ENCODE measurements around the gene RUBCN. TPM values are rescaled to one million over a fixed set of nuclear protein-coding genes. Genes with fewer than 3 reads are reported as not detected.
"Not testable (repeated sequence)": the region's sequence is repeated elsewhere in the genome, so short reads cannot be mapped to it uniquely, and the experiment has no call there.

RUBCN gene
- polyA plus RNA-seq, 1 donor (not counting 4 experiments of a cell fraction or from before 2014, with no cell fraction given): 8.9 TPM

DNA sequence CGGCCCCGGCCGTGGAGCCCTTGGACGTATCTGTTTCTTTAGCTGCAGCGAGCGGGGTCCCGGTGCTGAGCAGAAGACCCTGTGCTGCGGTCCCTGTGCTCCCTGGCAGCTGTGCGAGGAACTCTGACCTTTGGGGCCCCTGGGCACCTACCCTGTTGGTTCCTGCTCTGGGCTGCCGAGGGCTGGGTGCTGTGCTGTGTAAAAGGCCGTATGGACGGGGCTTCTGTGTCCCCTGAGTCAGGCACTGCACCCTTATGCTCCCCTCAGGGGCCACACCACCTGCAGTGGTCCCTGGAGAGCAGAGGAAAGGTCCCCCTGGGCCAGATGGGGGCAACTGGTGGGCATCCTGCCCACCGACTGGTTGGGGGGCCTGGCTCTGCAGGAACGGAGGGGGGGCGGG, 71.2 kb downstream of the RUBCN start:
- H3K27me3 ChIP-seq (ENCODE audit: control insufficient read depth, extremely low read depth, insufficient read depth, low read length); H3K4me2 ChIP-seq (ENCODE audit: control insufficient read depth, extremely low read depth, insufficient read depth, low read depth, low read length); H3K9ac ChIP-seq (ENCODE audit: control insufficient read depth, extremely low read depth, insufficient read depth, low read length); H3K9me3 ChIP-seq (ENCODE audit: control insufficient read depth, low read depth, low read length); H3K36me3 ChIP-seq (ENCODE audit: control insufficient read depth in 2 of 2, extremely low read depth in 1 of 2, insufficient read depth in 2 of 2, low read length in 2 of 2); dilution Hi-C loops (cut with MboI; ENCODE audit: extremely low pct_ligation_motif_present, low sequenced_read_pairs); H3K4me1 ChIP-seq (ENCODE audit: control insufficient read depth, extremely low read depth, insufficient read depth, low read length); H3K27ac ChIP-seq (ENCODE audit: control insufficient read depth, insufficient read depth, low read length); FAIRE-seq; H4K20me1 ChIP-seq (ENCODE audit: control insufficient read depth, extremely low read depth, insufficient read depth, low read length); H3K9me1 ChIP-seq (ENCODE audit: control insufficient read depth, extremely low read depth, insufficient read depth, low read length); H3K4me3 ChIP-seq (ENCODE audit: control insufficient read depth in 2 of 3, extremely low read depth in 1 of 3, insufficient read depth in 2 of 3, low read depth in 1 of 3, low read length in 3 of 3); H3K79me2 ChIP-seq (ENCODE audit: control insufficient read depth, insufficient read depth, low read length); H2AFZ ChIP-seq (ENCODE audit: control insufficient read depth, low read length); DNase-seq (ENCODE audit: low read depth, low spot score): not testable (repeated sequence)

DNA sequence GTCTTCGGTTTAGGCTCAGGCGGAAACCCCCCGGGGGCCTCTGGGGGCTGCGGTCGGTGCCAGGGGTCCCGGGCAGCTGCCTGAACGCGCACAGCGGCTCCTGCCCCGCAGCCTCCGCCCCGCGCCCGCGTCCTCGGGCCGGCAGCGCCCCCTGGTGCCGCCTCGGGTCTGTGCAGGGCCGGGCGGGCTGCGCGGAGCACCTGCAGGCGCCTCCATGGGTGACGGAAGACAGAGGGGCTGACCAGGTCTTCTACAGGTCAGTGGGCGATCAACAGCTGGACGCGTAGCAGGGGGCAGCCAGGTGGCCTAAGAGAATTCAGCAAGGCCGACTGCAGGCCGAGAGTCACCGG, 71.6 kb downstream of the RUBCN start:
- H3K4me1 ChIP-seq (ENCODE audit: control insufficient read depth, extremely low read depth, insufficient read depth, low read length); H3K4me3 ChIP-seq (ENCODE audit: control insufficient read depth in 2 of 3, extremely low read depth in 1 of 3, insufficient read depth in 2 of 3, low read depth in 1 of 3, low read length in 3 of 3); H2AFZ ChIP-seq (ENCODE audit: control insufficient read depth, low read length); H3K4me2 ChIP-seq (ENCODE audit: control insufficient read depth, extremely low read depth, insufficient read depth, low read depth, low read length); FAIRE-seq; H3K9me3 ChIP-seq (ENCODE audit: control insufficient read depth, low read depth, low read length); H3K27me3 ChIP-seq (ENCODE audit: control insufficient read depth, extremely low read depth, insufficient read depth, low read length); H3K27ac ChIP-seq (ENCODE audit: control insufficient read depth, insufficient read depth, low read length); H3K9me1 ChIP-seq (ENCODE audit: control insufficient read depth, extremely low read depth, insufficient read depth, low read length); H3K9ac ChIP-seq (ENCODE audit: control insufficient read depth, extremely low read depth, insufficient read depth, low read length); DNase-seq (ENCODE audit: low read depth, low spot score); dilution Hi-C loops (cut with MboI; ENCODE audit: extremely low pct_ligation_motif_present, low sequenced_read_pairs); H3K79me2 ChIP-seq (ENCODE audit: control insufficient read depth, insufficient read depth, low read length); H4K20me1 ChIP-seq (ENCODE audit: control insufficient read depth, extremely low read depth, insufficient read depth, low read length); H3K36me3 ChIP-seq (ENCODE audit: control insufficient read depth in 2 of 2, extremely low read depth in 1 of 2, insufficient read depth in 2 of 2, low read length in 2 of 2): not testable (repeated sequence)

DNA sequence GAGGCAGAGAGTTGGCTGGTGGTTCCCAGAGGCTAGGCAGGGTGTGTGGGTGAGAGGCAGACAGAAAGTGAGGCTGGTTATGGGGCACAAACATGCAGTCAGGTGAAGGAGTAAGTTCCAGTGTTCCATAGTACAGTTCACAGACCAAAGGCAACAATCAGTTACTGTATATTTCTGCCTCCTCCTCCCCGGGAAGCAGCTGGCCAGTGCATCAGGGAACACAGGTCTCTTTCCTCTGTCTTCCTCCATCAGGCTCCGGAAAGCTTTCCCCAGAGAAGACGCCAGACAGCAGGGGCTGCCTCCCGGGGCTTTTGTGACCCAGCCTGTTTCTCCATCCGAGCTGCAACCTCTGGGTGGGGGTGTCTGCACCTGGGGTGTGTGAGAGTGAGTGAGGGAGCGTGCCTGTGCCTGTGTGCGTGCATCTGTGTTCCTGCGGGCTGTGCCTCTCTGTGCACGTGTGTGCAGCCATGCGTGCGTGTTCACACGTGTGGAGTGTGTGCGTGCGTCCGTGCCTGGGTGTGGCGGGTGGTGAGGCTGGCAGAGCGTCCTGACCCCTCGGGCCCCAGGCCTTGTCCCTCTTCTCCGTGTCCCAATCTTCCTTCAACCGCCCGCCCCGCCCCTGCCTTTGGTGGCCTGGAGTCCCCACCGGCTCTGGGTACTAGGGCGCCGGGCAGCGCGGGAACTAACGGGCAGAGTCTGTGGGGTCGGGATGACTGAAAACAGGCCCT, 72.1 kb downstream of the RUBCN start:
- H3K79me2 ChIP-seq (ENCODE audit: control insufficient read depth, insufficient read depth, low read length); dilution Hi-C loops (cut with MboI; ENCODE audit: extremely low pct_ligation_motif_present, low sequenced_read_pairs); H3K36me3 ChIP-seq (ENCODE audit: control insufficient read depth in 2 of 2, extremely low read depth in 1 of 2, insufficient read depth in 2 of 2, low read length in 2 of 2); H3K27me3 ChIP-seq (ENCODE audit: control insufficient read depth, extremely low read depth, insufficient read depth, low read length); DNase-seq (ENCODE audit: low read depth, low spot score); H3K4me1 ChIP-seq (ENCODE audit: control insufficient read depth, extremely low read depth, insufficient read depth, low read length); H2AFZ ChIP-seq (ENCODE audit: control insufficient read depth, low read length); FAIRE-seq; H3K4me2 ChIP-seq (ENCODE audit: control insufficient read depth, extremely low read depth, insufficient read depth, low read depth, low read length); H3K27ac ChIP-seq (ENCODE audit: control insufficient read depth, insufficient read depth, low read length); H3K9me3 ChIP-seq (ENCODE audit: control insufficient read depth, low read depth, low read length); H3K9ac ChIP-seq (ENCODE audit: control insufficient read depth, extremely low read depth, insufficient read depth, low read length); H3K9me1 ChIP-seq (ENCODE audit: control insufficient read depth, extremely low read depth, insufficient read depth, low read length); H4K20me1 ChIP-seq (ENCODE audit: control insufficient read depth, extremely low read depth, insufficient read depth, low read length): not testable (repeated sequence)
- H3K4me3 ChIP-seq (ENCODE audit: control insufficient read depth in 2 of 3, extremely low read depth in 1 of 3, insufficient read depth in 2 of 3, low read depth in 1 of 3, low read length in 3 of 3): peak overlapping the region in 1 of 3 experiments; percentile 26

DNA sequence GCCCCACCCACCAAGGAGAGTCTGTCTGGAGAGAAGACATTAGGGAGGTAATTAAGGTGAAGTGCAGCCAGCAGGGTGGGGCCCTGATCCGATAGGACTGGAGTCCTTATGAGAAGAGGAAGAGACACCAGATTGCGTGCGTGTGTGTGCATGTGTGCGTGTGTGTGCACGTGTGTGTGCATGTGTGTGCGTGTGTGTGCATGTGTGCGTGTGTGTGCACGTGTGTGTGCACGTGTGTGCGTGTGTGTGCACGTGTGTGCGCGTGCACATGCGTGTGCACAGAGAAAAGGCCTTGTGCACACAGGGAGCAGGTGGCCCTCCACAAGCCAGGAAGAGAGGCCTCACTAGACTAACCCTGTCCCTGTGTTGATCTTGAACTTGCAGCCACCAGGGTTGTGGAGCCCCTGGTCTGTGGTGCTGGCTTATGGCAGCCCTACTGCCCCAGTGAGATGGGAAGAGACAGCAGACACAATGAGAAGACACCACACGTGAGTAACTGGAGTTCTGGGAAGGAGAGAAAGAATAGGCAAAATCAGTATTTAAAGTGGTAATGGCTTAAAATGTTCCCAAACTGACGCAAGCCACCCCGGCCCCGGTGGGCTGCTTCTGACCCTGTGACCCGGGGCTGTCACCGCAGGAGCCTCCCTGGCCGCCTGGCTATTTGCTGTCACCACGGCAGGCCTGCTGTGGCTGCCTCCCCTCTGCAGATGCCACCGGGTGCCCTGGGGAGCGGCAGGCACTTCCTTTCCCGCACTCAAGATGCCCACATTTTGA, 73.2 kb downstream of the RUBCN start:
- H2AFZ ChIP-seq (ENCODE audit: control insufficient read depth, low read length); dilution Hi-C loops (cut with MboI; ENCODE audit: extremely low pct_ligation_motif_present, low sequenced_read_pairs): not testable (repeated sequence)

DNA sequence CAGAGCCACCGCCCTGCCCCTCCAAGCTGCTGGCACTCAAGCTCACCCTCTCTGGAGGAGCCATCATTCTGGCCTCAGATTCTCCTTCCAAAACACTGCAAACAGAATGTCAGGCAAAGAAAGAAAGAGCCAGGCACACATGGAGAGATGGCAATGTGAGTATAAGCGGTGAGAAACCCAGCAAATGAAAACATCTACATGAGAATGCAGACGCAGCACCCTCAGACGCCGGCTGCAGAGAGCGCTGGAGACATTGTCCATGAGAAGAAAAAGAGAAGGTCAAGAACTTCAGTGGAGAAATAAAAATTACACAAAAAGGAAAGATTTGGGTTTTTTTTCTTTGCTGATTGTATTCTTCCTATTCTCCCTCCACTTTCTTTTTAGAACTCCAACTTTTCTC, 74.4 kb downstream of the RUBCN start:
- H3K9ac ChIP-seq (ENCODE audit: control insufficient read depth, extremely low read depth, insufficient read depth, low read length); H3K79me2 ChIP-seq (ENCODE audit: control insufficient read depth, insufficient read depth, low read length); H3K9me1 ChIP-seq (ENCODE audit: control insufficient read depth, extremely low read depth, insufficient read depth, low read length); FAIRE-seq; H3K4me3 ChIP-seq (ENCODE audit: control insufficient read depth in 2 of 3, extremely low read depth in 1 of 3, insufficient read depth in 2 of 3, low read depth in 1 of 3, low read length in 3 of 3); H3K27ac ChIP-seq (ENCODE audit: control insufficient read depth, insufficient read depth, low read length); H3K9me3 ChIP-seq (ENCODE audit: control insufficient read depth, low read depth, low read length); DNase-seq (ENCODE audit: low read depth, low spot score); H3K4me1 ChIP-seq (ENCODE audit: control insufficient read depth, extremely low read depth, insufficient read depth, low read length); H4K20me1 ChIP-seq (ENCODE audit: control insufficient read depth, extremely low read depth, insufficient read depth, low read length); H2AFZ ChIP-seq (ENCODE audit: control insufficient read depth, low read length); dilution Hi-C loops (cut with MboI; ENCODE audit: extremely low pct_ligation_motif_present, low sequenced_read_pairs); H3K27me3 ChIP-seq (ENCODE audit: control insufficient read depth, extremely low read depth, insufficient read depth, low read length); H3K36me3 ChIP-seq (ENCODE audit: control insufficient read depth in 2 of 2, extremely low read depth in 1 of 2, insufficient read depth in 2 of 2, low read length in 2 of 2); H3K4me2 ChIP-seq (ENCODE audit: control insufficient read depth, extremely low read depth, insufficient read depth, low read depth, low read length): not testable (repeated sequence)

More for the DNA sequence above, 73.2 kb downstream of the RUBCN start:
- not testable (repeated sequence) for H3K79me2 ChIP-seq (ENCODE audit: control insufficient read depth, insufficient read depth, low read length); H3K9me3 ChIP-seq (ENCODE audit: control insufficient read depth, low read depth, low read length); H4K20me1 ChIP-seq (ENCODE audit: control insufficient read depth, extremely low read depth, insufficient read depth, low read length); DNase-seq (ENCODE audit: low read depth, low spot score); H3K4me2 ChIP-seq (ENCODE audit: control insufficient read depth, extremely low read depth, insufficient read depth, low read depth, low read length); H3K9me1 ChIP-seq (ENCODE audit: control insufficient read depth, extremely low read depth, insufficient read depth, low read length); H3K27ac ChIP-seq (ENCODE audit: control insufficient read depth, insufficient read depth, low read length); H3K4me1 ChIP-seq (ENCODE audit: control insufficient read depth, extremely low read depth, insufficient read depth, low read length); H3K36me3 ChIP-seq (ENCODE audit: control insufficient read depth in 2 of 2, extremely low read depth in 1 of 2, insufficient read depth in 2 of 2, low read length in 2 of 2); FAIRE-seq; H3K27me3 ChIP-seq (ENCODE audit: control insufficient read depth, extremely low read depth, insufficient read depth, low read length); H3K9ac ChIP-seq (ENCODE audit: control insufficient read depth, extremely low read depth, insufficient read depth, low read length); H3K4me3 ChIP-seq (ENCODE audit: control insufficient read depth in 2 of 3, extremely low read depth in 1 of 3, insufficient read depth in 2 of 3, low read depth in 1 of 3, low read length in 3 of 3)
